ENCODE results near the gene CCDC40.

GRCh38 chr17:80145076-80146075 is 108.9 kb downstream of the CCDC40 start:
- no peak for TF ChIP-seq EZH2 (IDR thresholded peaks at IDR 0.05; ENCODE audit: insufficient read depth, poor library complexity, severe bottlenecking)
- no peak for TF ChIP-seq EZH2phosphoT487 (IDR thresholded peaks at IDR 0.05; ENCODE audit: insufficient read depth, low read depth)

Data from GM23248 (cell line).